Endometrium (tissue), 2 donors: ENCODE data around the gene DOCK7.

Experiments used
- FAIRE-seq: peaks from 2 replicates; lab custom pipeline; 2012; peaks lifted over from hg19 to GRCh38; lab: Jason Lieb, UNC
- donor health status: control.
- donor health status: control.

Gene DOCK7

GRCh38 chr1:62448221-62448933 lies 239.8 kb downstream of the DOCK7 start:
- no peak for FAIRE-seq

GRCh38 chr1:62444701-62445100 lies 243.5 kb downstream of the DOCK7 start:
- no peak for FAIRE-seq

GRCh38 chr1:62439652-62440371 lies 248.4 kb downstream of the DOCK7 start:
- FAIRE-seq: no peak

- FAIRE-seq: no peak
Measured at GRCh38 chr1:62438163-62438562, 250.0 kb downstream of the DOCK7 start.

- no peak for FAIRE-seq
Measured at GRCh38 chr1:62437273-62437940, 250.8 kb downstream of the DOCK7 start.

- FAIRE-seq: peak; percentile 99
Measured at GRCh38 chr1:62436466-62437272, 251.5 kb downstream of the DOCK7 start, which contains the start of gene USP1. TSS of gene USP1 (plus strand) at chr1:62437049. CDS start at chr1:62439868, 2,819 bp downstream.

- no peak for FAIRE-seq
Measured at GRCh38 chr1:62436039-62436465, 252.1 kb downstream of the DOCK7 start.

- no peak for FAIRE-seq
Measured at GRCh38 chr1:62435231-62436038, 252.8 kb downstream of the DOCK7 start.

GRCh38 chr1:62434618-62435001 lies 253.6 kb downstream of the DOCK7 start:
- no peak for FAIRE-seq

GRCh38 chr1:62433861-62434617 lies 254.1 kb downstream of the DOCK7 start:
- FAIRE-seq: no peak

- FAIRE-seq: no peak
Measured at GRCh38 chr1:62429581-62429980, 258.6 kb downstream of the DOCK7 start.

- no peak for FAIRE-seq
Measured at GRCh38 chr1:62428351-62428750, 259.8 kb downstream of the DOCK7 start.

GRCh38 chr1:62426794-62427193 lies 261.4 kb downstream of the DOCK7 start:
- FAIRE-seq: no peak

- FAIRE-seq: no peak
Measured at GRCh38 chr1:62426237-62426636, 261.9 kb downstream of the DOCK7 start.

GRCh38 chr1:62425041-62425440 lies 263.1 kb downstream of the DOCK7 start:
- FAIRE-seq: no peak

GRCh38 chr1:62424411-62424810 lies 263.8 kb downstream of the DOCK7 start:
- no peak for FAIRE-seq

- no peak for FAIRE-seq
Measured at GRCh38 chr1:62423580-62424242, 264.5 kb downstream of the DOCK7 start.

GRCh38 chr1:62420214-62420613 lies 268.0 kb downstream of the DOCK7 start:
- FAIRE-seq: no peak

GRCh38 chr1:62417351-62417999 lies 270.7 kb downstream of the DOCK7 start:
- FAIRE-seq: no peak
